GM19468 (cell line): ENCODE results near the gene ZCCHC18.
"Not testable (repeated sequence)": the region's sequence is repeated elsewhere in the genome, so short reads cannot be mapped to it uniquely, and the experiment has no call there.

Source experiments
- ATAC-seq: cut with Tn5 transposase; IDR thresholded peaks from one replicate; pipeline ENCODE4 v1.9.1; 2021; ENCODE audit warnings: mild to moderate bottlenecking, moderate library complexity, moderate number of reproducible peaks; ENCODE audit not compliant: unreplicated experiment; ENCODE audit errors: extremely low read depth

ZCCHC18 gene

GRCh38 chrX:104112326-104112951 lies at the start of gene ZCCHC18:
ZCCHC18 (plus strand) TSS chrX:104112523; CDS start chrX:104114112, 1,589 bp downstream.
- peak; percentile 64 for ATAC-seq

- not testable (repeated sequence) for ATAC-seq
Measured at GRCh38 chrX:104062636-104063035, 49.7 kb upstream of the ZCCHC18 start.

- ATAC-seq = peak; percentile 75
Measured at GRCh38 chrX:104075778-104076445, 36.4 kb upstream of the ZCCHC18 start, which contains the start of gene TMSB15C. TMSB15C (minus strand) TSS chrX:104076236.

DNA sequence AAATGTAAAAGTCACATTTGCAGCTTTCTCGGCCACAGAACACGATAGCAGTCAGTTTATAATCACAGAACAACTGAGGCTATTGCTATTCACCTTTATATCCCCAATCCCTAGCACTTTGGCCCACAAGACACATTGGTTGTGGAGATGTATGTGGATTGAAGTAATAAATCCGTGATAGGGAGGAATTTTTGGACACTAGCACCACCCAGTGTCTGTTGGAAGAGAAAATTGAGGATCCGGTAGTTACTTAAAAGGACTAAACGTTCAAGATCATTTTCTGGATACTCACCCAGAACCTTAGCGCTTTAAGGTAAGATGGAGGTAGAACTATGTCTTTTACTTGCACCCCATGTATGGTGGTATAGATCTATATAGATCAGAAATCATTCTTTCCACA lies 34.5 kb upstream of the ZCCHC18 start:
- ATAC-seq = not testable (repeated sequence)

DNA sequence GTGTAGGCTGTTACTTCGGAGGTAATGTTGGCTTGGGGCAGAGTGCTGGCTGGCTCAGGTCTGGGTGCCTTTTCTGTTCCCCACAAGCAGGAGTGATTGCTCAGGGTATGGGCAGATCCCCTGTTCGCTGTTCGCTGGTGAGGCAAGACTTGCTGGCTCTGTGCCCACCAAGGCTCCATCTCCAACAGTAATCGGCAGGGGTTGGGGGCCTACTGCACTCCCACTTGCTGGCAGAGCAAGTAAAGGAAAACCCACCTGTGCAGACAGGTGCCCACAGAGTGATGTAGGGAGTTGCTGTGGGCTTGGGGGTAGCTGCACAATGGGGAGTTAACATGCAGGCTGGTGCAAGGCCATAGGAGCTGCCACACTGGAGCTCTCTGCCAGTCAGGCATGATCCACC lies 28.3 kb upstream of the ZCCHC18 start:
- ATAC-seq = no peak

DNA sequence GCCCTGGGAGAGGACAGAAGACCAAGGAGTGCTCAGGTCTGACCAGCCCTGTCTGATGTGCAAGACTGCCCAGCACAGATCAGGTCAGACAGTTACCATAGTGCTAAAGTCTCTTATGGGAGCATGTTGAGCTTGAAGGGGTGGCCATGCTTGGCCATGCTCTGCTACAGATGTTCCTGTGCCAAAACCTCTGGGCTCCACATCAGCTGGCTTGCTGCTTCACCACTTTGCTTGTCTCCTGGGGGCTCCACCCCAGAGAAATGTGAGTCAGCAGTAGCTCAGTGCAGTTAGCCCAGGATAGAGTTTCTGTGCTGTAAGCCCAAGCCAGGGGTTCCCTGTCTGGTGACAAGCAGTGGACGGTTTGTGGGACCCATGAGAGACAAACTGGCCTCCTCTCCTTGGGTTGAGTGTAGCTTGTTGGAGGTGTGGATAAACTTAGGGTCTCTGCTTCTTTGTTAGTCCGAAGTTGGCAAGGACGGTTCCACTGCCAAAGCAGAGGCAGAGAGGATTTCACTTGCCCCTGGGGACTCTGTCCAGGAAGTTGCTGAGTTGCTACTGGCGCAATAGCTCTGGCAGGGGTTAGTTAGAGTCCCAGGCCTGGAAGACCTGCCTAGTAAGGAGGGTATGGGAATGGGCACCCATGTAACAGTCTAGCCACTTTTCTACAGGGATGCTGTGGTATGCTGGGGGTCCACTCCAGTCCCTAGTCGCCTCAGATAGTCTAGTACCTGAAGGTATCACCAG lies 27.6 kb upstream of the ZCCHC18 start:
- no peak for ATAC-seq

DNA sequence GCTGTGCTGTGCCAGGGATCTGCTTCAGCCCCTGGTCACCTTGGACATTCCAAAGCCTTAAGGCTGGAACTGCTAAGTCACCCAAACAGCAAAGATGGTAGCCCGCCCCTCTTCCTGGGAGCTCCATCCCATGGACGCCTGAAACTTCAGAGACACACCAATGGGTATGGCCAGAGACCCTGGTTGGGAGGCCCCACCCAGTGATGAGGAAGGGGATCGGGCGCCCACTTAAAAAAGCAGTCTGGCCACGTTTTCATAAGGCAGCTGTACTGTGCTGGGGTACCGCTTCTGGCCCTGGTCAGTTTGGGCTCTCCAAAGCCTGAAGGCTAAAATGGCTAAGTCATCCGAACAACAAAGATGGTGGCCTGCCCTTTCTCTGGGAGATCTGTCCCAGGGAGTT lies 26.8 kb upstream of the ZCCHC18 start:
- no peak for ATAC-seq

DNA sequence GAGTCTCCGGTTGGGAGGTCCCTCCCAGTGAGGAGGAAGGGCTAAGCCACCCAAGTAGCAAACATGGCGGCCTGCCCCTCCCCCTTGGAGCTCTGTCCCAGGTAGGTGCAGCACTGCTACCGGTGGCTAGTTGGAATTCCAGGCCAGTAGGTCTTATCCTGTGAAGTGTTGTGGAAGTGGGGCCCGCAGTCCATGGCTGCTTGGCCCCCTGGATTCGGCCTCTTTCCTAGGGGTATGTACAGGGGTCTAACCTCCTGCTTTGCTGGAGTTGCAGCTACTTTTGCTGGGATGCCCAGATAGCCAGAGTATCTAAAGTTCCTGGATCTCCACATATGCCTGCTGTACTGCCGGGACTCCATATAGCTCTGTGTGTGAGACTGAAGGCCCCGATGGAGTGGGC lies 26.4 kb upstream of the ZCCHC18 start:
- ATAC-seq = no peak

DNA sequence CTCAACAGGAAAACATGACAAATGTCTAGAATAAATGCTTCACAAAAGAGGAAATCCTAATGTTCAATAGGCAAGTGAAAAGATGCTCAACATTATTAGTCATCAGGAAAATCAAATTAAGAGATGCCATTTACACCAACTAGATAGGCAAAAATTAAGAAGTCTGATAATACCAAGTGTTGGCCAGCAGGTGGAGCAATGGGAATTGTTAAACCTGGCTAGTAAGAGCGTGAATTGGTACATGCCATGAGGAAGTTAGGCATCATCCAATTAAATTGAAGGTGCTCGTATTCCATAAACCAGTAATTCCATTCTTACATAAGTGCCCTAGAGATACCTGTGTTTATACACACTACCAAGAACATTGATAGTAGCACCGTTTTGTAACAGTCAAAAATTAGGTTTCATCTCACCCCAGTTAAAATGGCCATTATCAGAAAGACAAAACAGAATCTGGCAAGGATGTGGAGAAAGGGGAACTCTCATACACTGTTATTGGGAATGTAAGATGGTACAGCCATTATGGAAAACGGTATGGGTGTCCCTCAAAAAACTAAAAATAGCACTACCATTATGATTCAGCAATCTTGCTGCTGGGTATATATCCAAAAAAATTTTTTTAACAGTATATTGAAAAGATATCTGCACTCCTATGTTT lies 14.0 kb upstream of the ZCCHC18 start:
- ATAC-seq = peak; percentile 34

GRCh38 chrX:104098919-104099318 lies 13.4 kb upstream of the ZCCHC18 start:
- peak; percentile 29 for ATAC-seq

DNA sequence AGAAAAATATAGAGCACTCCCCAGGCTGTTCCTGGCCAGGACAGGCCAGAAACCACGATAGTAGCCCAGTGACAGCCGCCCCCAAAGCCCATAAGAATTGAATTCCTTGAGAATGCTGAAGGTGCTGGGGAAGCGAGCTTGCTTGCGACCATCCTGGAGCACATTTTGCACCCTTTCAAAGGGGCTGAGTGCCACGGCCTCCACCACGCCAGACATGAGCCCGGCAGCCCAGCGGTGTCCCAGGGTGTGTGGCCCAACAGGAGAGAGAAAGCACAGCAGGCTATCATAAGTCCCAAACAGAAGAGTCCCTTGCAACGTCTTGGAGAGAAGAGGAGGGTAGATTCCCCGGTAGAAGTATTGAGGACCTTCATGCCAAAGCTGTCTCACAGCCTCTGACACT lies 7.6 kb upstream of the ZCCHC18 start:
- ATAC-seq = no peak

GRCh38 chrX:104105330-104106262 lies 6.7 kb upstream of the ZCCHC18 start:
- no peak for ATAC-seq

DNA sequence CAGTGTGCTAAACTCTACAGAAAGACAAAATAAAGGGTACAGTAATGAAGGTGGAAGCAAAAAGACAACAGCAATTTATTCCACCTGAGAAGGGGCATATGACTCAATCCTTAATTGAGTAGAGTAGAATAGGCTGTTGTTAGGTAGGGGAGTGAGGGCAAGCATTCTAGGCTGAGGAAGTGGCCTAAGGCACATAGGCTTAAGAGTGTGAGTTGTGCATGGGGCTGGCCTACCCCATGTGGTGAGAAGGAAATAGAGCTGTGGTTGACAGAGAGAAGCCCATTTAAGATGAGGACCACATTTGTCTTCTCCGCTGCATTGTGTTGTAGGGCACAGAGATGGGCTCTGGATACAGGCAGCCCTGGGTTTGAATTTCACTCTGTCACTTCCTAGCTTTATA lies 3.4 kb upstream of the ZCCHC18 start:
- no peak for ATAC-seq

- peak; percentile 28 for ATAC-seq
Measured at GRCh38 chrX:104110491-104111240, 1.7 kb upstream of the ZCCHC18 start.

DNA sequence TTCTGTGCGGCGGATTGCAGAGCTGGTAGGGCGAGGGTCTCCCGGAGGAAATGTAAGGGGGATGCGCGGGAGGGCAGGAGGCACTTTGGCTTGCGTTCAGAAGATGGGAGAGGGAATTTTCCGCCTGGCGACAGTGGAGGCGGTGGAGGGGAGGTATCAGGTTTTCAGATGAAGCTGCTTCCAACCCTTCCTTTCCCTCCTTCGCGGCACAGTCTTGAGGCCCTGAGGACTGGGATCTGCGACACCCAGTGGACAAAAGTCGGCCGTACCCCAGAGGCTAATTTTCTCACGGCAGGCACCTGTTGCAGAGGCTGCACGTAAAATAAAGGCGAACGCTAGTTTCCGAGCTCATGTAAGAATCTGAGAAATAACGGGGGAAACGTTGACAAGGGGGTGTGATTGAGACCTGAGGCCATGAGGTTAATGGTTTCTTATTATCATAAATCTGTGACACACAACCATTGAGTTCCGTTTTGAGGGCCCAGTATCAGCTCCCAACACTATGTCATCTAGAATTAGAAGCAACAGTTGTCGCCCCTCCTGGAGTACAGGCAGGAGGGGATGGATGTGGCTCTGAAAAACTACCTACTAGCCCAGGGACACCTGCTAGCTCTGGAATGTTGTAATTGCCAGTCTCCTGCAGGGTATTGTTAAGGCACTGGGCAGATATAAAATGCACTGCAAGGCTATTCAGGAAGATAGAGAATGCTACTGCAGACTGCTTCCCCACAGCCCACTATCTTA lies 1.1 kb downstream of the ZCCHC18 start:
- no peak for ATAC-seq

- no peak for ATAC-seq
Measured at GRCh38 chrX:104117759-104118158, 5.4 kb downstream of the ZCCHC18 start.

DNA sequence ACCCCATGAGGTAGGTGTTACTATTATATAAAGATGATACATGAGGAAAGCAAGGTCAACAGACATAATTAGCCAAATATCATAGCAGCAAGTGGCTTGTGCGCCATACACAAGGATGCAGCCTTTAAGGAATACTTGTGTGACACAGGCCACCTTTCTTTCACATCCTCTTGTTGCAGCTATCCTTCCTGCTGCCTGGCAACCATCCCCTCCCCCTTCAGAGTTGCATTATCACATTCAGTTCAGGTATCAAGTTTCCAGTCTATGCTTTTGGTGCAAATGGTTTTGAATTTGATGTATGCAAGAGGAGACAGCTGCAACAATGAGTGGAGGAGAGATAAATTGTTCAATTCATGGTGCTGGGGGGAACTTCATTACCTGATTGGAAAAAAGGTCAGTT lies 6.4 kb downstream of the ZCCHC18 start:
- no peak for ATAC-seq

GRCh38 chrX:104122829-104123228 lies 10.5 kb downstream of the ZCCHC18 start:
- ATAC-seq = no peak
